Measurements from ENCODE around the gene EPC1. TPM values are rescaled to one million over a fixed set of nuclear protein-coding genes. Genes with fewer than 3 reads are reported as not detected.

Gene EPC1
- total and polyA plus RNA-seq, 10 of the 15 experiments (the other 5 are each of a cell fraction or from before 2014, with no cell fraction given): 6.8 to 59.2 (median 19.4) TPM

DNA sequence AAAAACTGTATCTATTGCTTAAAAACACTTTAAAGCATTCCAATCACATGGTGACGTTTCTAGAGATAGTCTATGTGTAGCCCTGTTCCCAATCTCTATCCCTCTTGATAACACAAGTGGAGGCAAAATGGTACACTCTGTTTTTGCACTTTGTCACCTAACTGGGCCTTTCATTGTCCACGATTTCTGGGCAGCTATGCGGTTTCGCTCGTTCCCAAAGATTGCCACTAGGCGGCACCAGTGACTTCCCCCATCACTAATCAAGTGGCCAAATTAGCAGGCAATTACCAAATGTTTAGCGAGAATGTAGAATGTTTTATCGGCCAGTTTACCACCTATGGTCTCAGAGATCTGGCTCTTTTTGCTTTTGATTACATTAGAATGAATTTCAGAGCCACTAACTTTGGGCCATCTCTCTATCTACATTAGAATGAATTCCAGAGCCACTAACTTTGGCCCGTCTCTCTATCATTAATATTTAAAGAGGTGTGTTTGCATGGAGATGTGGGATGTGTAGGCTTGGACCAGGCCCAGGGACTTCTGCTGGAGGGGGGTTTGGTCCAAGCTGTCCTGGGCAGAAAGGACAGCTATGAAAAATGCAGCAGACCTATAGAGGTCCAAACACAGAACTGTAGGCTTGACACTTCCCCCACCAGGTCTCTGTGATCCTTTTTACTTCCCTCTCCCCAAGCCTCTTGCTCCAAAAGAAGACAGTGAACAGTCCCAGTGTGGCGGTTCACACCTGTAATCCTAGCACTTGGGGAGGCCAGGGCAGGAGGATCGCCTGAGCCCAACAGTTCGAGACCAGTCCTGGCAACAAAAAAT, 90.1 kb downstream of the EPC1 start (continued):
- no peak for TF ChIP-seq EGR1 (IDR thresholded peaks at IDR 0.05; ENCODE audit: borderline replicate concordance in 1 of 2, low read depth in 2 of 2, low read length in 2 of 2)
- TF ChIP-seq RAD21 (IDR thresholded peaks at IDR 0.05; ENCODE audit: insufficient read depth, low read depth, low read length): peak; percentile 88
- no peak for TF ChIP-seq SREBF2 (IDR thresholded peaks at IDR 0.05; ENCODE audit: low read length)
- TF ChIP-seq NBN (IDR thresholded peaks at IDR 0.05): 0 out of 2 replicates have a peak, but pooled peaks have one; percentile 27
- peak; percentile 49; the same call in 1 of the 2 replicates for TF ChIP-seq MTA2 (IDR thresholded peaks at IDR 0.05; ENCODE audit: low read depth)
- TF ChIP-seq, protein P1, sequence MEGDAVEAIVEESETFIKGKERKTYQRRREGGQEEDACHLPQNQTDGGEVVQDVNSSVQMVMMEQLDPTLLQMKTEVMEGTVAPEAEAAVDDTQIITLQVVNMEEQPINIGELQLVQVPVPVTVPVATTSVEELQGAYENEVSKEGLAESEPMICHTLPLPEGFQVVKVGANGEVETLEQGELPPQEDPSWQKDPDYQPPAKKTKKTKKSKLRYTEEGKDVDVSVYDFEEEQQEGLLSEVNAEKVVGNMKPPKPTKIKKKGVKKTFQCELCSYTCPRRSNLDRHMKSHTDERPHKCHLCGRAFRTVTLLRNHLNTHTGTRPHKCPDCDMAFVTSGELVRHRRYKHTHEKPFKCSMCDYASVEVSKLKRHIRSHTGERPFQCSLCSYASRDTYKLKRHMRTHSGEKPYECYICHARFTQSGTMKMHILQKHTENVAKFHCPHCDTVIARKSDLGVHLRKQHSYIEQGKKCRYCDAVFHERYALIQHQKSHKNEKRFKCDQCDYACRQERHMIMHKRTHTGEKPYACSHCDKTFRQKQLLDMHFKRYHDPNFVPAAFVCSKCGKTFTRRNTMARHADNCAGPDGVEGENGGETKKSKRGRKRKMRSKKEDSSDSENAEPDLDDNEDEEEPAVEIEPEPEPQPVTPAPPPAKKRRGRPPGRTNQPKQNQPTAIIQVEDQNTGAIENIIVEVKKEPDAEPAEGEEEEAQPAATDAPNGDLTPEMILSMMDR (IDR thresholded peaks at IDR 0.05 in 2 of 3, conservative IDR thresholded peaks at IDR 0.05 in 1 of 3; ENCODE audit: control insufficient read depth in 2 of 3, extremely low read depth in 1 of 3, insufficient read depth in 1 of 3, low read depth in 3 of 3, low read length in 3 of 3): peak; percentile 93 to 96 (median 94); a peak in 5 of 6 replicates
- TF ChIP-seq IRF4 (IDR thresholded peaks at IDR 0.05; ENCODE audit: low read depth, low read length): 0 out of 2 replicates have a peak, but pooled peaks have one; percentile 24
- TF ChIP-seq CBFB (IDR thresholded peaks at IDR 0.05; ENCODE audit: low read depth): peak; percentile 84
- no peak for TF ChIP-seq MYB (IDR thresholded peaks at IDR 0.05; ENCODE audit: borderline replicate concordance, low read depth, low read length)
- TF ChIP-seq, protein P2, sequence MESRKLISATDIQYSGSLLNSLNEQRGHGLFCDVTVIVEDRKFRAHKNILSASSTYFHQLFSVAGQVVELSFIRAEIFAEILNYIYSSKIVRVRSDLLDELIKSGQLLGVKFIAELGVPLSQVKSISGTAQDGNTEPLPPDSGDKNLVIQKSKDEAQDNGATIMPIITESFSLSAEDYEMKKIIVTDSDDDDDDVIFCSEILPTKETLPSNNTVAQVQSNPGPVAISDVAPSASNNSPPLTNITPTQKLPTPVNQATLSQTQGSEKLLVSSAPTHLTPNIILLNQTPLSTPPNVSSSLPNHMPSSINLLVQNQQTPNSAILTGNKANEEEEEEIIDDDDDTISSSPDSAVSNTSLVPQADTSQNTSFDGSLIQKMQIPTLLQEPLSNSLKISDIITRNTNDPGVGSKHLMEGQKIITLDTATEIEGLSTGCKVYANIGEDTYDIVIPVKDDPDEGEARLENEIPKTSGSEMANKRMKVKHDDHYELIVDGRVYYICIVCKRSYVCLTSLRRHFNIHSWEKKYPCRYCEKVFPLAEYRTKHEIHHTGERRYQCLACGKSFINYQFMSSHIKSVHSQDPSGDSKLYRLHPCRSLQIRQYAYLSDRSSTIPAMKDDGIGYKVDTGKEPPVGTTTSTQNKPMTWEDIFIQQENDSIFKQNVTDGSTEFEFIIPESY (IDR thresholded peaks at IDR 0.05): no peak
- peak; percentile 41; the same call in 1 of the 2 replicates for TF ChIP-seq RB1 (IDR thresholded peaks at IDR 0.05; ENCODE audit: borderline replicate concordance)
- no peak for TF ChIP-seq TCF3 (IDR thresholded peaks at IDR 0.05; ENCODE audit: borderline replicate concordance, insufficient read depth, low read depth, low read length)
- TF ChIP-seq SMARCA5 (IDR thresholded peaks at IDR 0.05): peak; percentile 88
- TF ChIP-seq TAF1 (IDR thresholded peaks at IDR 0.05; ENCODE audit: borderline replicate concordance, low read depth, low read length): no peak
- TF ChIP-seq SUZ12 (IDR thresholded peaks at IDR 0.05; ENCODE audit: unreplicated experiment): no peak
- TF ChIP-seq, protein P3, sequence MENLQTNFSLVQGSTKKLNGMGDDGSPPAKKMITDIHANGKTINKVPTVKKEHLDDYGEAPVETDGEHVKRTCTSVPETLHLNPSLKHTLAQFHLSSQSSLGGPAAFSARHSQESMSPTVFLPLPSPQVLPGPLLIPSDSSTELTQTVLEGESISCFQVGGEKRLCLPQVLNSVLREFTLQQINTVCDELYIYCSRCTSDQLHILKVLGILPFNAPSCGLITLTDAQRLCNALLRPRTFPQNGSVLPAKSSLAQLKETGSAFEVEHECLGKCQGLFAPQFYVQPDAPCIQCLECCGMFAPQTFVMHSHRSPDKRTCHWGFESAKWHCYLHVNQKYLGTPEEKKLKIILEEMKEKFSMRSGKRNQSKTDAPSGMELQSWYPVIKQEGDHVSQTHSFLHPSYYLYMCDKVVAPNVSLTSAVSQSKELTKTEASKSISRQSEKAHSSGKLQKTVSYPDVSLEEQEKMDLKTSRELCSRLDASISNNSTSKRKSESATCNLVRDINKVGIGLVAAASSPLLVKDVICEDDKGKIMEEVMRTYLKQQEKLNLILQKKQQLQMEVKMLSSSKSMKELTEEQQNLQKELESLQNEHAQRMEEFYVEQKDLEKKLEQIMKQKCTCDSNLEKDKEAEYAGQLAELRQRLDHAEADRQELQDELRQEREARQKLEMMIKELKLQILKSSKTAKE (IDR thresholded peaks at IDR 0.05; ENCODE audit: low read depth, poor library complexity, severe bottlenecking): peak; percentile 50
- TF ChIP-seq BMI1 (IDR thresholded peaks at IDR 0.05; ENCODE audit: borderline replicate concordance): no peak
- no peak for TF ChIP-seq JUNB (IDR thresholded peaks at IDR 0.05)
- peak; percentile 91 for TF ChIP-seq SMC3 (IDR thresholded peaks at IDR 0.05; ENCODE audit: borderline replicate concordance, low read length)
- TF ChIP-seq NFYA (IDR thresholded peaks at IDR 0.05; ENCODE audit: borderline replicate concordance, low read depth, low read length): no peak
- no peak for TF ChIP-seq TBL1XR1 (IDR thresholded peaks at IDR 0.05; ENCODE audit: low read depth, low read length)
- peak; percentile 96 for TF ChIP-seq RUNX3 (IDR thresholded peaks at IDR 0.05; ENCODE audit: low read length)
- 0 out of 2 replicates have a peak, but pooled peaks have one; percentile 11 for TF ChIP-seq CHD2 (IDR thresholded peaks at IDR 0.05; ENCODE audit: borderline replicate concordance, low read depth, low read length)
- TF ChIP-seq BHLHE40 (IDR thresholded peaks at IDR 0.05; ENCODE audit: borderline replicate concordance in 1 of 2, low read depth in 2 of 2, low read length in 1 of 2): peak; percentile 11 to 15; a peak in 1 of 4 replicates
- peak; percentile 85 for TF ChIP-seq YY1 (IDR thresholded peaks at IDR 0.05; ENCODE audit: low read depth, low read length)
- no peak for TF ChIP-seq CREB1 (IDR thresholded peaks at IDR 0.05; ENCODE audit: low read depth)

All from GM12878 (cell line).